Measurements from ENCODE around the gene DEPDC7.
"Not testable (repeated sequence)": the region's sequence is repeated elsewhere in the genome, so short reads cannot be mapped to it uniquely, and the experiment has no call there.

Gene DEPDC7

GRCh38 chr11:33027233-33027632 is 11.6 kb downstream of the DEPDC7 start:
- no peak for DNase-seq

GRCh38 chr11:33027846-33028536 is 12.3 kb downstream of the DEPDC7 start:
- no peak for DNase-seq

- DNase-seq, result no peak
Observed at GRCh38 chr11:33028537-33028914, 12.8 kb downstream of the DEPDC7 start.

GRCh38 chr11:33029218-33029617 is 13.5 kb downstream of the DEPDC7 start:
- DNase-seq, result not testable (repeated sequence)

- DNase-seq, result no peak
Observed at GRCh38 chr11:33033493-33033892, 17.8 kb downstream of the DEPDC7 start.

- DNase-seq, result no peak
Observed at GRCh38 chr11:33035011-33035410, 19.3 kb downstream of the DEPDC7 start.

- DNase-seq, result peak; percentile 78
Observed at GRCh38 chr11:33039274-33040032, 23.8 kb downstream of the DEPDC7 start, which contains the start of gene TCP11L1. Gene TCP11L1, plus strand, starts transcription at chr11:33039572. Its CDS starts 4,202 bp downstream, at chr11:33043774.

- DNase-seq, result peak; percentile 35
Observed at GRCh38 chr11:33040033-33040861, 24.6 kb downstream of the DEPDC7 start.

GRCh38 chr11:33040862-33041453 is 25.3 kb downstream of the DEPDC7 start:
- DNase-seq, result no peak

- DNase-seq, result no peak
Observed at GRCh38 chr11:33043221-33043830, 27.6 kb downstream of the DEPDC7 start.

GRCh38 chr11:33044285-33044756 is 28.6 kb downstream of the DEPDC7 start:
- DNase-seq, result no peak

- no peak for DNase-seq
Observed at GRCh38 chr11:33045551-33046255, 30.0 kb downstream of the DEPDC7 start.

GRCh38 chr11:33048701-33049100 is 33.0 kb downstream of the DEPDC7 start:
- not testable (repeated sequence) for DNase-seq

- DNase-seq, result not testable (repeated sequence)
Observed at GRCh38 chr11:33049565-33050408, 34.1 kb downstream of the DEPDC7 start.

- DNase-seq, result no peak
Observed at GRCh38 chr11:33052231-33052630, 36.6 kb downstream of the DEPDC7 start.

- DNase-seq, result no peak
Observed at GRCh38 chr11:33055375-33055774, 39.7 kb downstream of the DEPDC7 start.

- DNase-seq, result no peak
Observed at GRCh38 chr11:33057284-33057683, 41.6 kb downstream of the DEPDC7 start.

GRCh38 chr11:33059331-33060007 is 43.8 kb downstream of the DEPDC7 start:
- DNase-seq, result no peak

- no peak for DNase-seq
Observed at GRCh38 chr11:33060271-33060670, 44.6 kb downstream of the DEPDC7 start.

- no peak for DNase-seq
Observed at GRCh38 chr11:33062137-33062536, 46.5 kb downstream of the DEPDC7 start.

All from activated CD4-positive, CD25-positive, alpha-beta regulatory T cell treated with anti-CD3 and anti-CD28 coated beads, Interleukin-2, amount 50 U/mL, for 72 hours (primary cell).